ENCODE measurements around the gene DPF3. TPM values are rescaled to one million over a fixed set of nuclear protein-coding genes. Genes with fewer than 3 reads are reported as not detected.

Gene DPF3
- polyA plus RNA-seq, 1 experiment, result 3.6 TPM

- ChIA-PET CTCF (no interaction called here), POLR2A (no interaction called here)
- Histone ChIP-seq H3K27me3 (ENCODE audit: control insufficient read depth, insufficient read depth, low read length) (no peaks in the 10 kb centered on the region), H3K4me3 (ENCODE audit: low read depth, low read length) (no peak overlapping the region), H3K36me3 (ENCODE audit: control insufficient read depth, insufficient read depth, low read length) (no peaks in the 10 kb centered on the region)
- TF ChIP-seq, protein P1, sequence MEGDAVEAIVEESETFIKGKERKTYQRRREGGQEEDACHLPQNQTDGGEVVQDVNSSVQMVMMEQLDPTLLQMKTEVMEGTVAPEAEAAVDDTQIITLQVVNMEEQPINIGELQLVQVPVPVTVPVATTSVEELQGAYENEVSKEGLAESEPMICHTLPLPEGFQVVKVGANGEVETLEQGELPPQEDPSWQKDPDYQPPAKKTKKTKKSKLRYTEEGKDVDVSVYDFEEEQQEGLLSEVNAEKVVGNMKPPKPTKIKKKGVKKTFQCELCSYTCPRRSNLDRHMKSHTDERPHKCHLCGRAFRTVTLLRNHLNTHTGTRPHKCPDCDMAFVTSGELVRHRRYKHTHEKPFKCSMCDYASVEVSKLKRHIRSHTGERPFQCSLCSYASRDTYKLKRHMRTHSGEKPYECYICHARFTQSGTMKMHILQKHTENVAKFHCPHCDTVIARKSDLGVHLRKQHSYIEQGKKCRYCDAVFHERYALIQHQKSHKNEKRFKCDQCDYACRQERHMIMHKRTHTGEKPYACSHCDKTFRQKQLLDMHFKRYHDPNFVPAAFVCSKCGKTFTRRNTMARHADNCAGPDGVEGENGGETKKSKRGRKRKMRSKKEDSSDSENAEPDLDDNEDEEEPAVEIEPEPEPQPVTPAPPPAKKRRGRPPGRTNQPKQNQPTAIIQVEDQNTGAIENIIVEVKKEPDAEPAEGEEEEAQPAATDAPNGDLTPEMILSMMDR (IDR thresholded peaks at IDR 0.05; ENCODE audit: insufficient read depth, low read depth, low read length), result no peak
- no peak for DNase-seq (ENCODE audit: low read depth)
Observed at GRCh38 chr14:72852194-72852593, 41.7 kb downstream of the DPF3 start.

DNA sequence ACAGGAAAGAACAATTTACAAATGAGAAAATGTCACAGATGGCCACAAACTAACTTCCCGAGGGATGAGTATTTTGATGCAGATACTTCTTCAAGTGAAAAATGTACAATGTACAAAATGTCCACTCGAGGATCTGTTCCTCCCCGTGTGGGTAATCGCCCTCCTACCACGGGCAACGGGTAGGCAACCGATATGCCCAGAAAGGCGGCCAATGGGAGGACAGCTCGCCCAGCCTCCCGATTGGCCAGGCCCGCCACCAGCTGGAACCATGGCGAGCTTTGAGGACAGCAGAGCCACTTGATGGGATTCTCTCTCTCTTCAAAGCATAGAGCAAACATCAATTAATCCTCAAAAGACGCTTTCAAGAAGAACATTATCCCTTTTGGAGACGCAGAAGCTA is 42.3 kb downstream of the DPF3 start:
- no peak for DNase-seq (ENCODE audit: low read depth)
- ChIA-PET CTCF (no interaction called here), POLR2A (no interaction called here)
- Histone ChIP-seq H3K4me3 (ENCODE audit: low read depth, low read length) (no peak overlapping the region), H3K36me3 (ENCODE audit: control insufficient read depth, insufficient read depth, low read length) (no peaks in the 10 kb centered on the region), H3K27me3 (ENCODE audit: control insufficient read depth, insufficient read depth, low read length) (no peaks in the 10 kb centered on the region)
- TF ChIP-seq, protein P1 (IDR thresholded peaks at IDR 0.05; ENCODE audit: insufficient read depth, low read depth, low read length), result no peak

DNA sequence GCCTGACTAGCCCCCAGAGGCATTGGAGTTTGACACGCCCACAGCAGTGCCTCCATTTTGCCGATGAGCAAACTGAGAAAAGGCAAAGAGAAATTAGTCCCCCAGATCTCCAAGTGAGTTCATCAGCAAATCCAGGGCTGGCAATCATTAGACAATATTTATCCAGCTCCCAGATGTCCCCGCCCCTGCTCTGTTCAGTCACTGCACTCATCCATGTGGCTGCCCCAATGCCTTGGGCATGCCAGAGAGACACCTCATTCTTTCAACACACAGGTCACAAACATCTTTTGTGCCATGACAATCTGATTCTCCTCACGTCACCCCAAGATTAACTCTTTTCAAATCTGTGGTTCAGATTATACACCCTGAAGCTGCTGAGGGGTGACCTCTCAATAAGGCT is 43.5 kb downstream of the DPF3 start:
- H3K27me3 ChIP-seq (ENCODE audit: control insufficient read depth, insufficient read depth, low read length), result no peaks in the 10 kb centered on the region
- H3K4me3 ChIP-seq (ENCODE audit: low read depth, low read length), result no peak overlapping the region
- CTCF ChIA-PET, result interaction anchor here (0.7 kb wide), 1 partner anchor 76 kb away, joined by 3 read pairs; no protein-coding TSS in a partner anchor
- POLR2A ChIA-PET, result no interaction called here
- H3K36me3 ChIP-seq (ENCODE audit: control insufficient read depth, insufficient read depth, low read length), result no peaks in the 10 kb centered on the region
- TF ChIP-seq, protein P1 (IDR thresholded peaks at IDR 0.05; ENCODE audit: insufficient read depth, low read depth, low read length), result no peak
- no peak for DNase-seq (ENCODE audit: low read depth)

GRCh38 chr14:72849222-72849621 is 44.7 kb downstream of the DPF3 start:
- ChIA-PET POLR2A (no interaction called here), CTCF (no interaction called here)
- Histone ChIP-seq H3K27me3 (ENCODE audit: control insufficient read depth, insufficient read depth, low read length) (no peaks in the 10 kb centered on the region), H3K36me3 (ENCODE audit: control insufficient read depth, insufficient read depth, low read length) (no peaks in the 10 kb centered on the region), H3K4me3 (ENCODE audit: low read depth, low read length) (no peak overlapping the region)
- no peak for DNase-seq (ENCODE audit: low read depth)
- TF ChIP-seq, protein P1 (IDR thresholded peaks at IDR 0.05; ENCODE audit: insufficient read depth, low read depth, low read length), result no peak

DNA sequence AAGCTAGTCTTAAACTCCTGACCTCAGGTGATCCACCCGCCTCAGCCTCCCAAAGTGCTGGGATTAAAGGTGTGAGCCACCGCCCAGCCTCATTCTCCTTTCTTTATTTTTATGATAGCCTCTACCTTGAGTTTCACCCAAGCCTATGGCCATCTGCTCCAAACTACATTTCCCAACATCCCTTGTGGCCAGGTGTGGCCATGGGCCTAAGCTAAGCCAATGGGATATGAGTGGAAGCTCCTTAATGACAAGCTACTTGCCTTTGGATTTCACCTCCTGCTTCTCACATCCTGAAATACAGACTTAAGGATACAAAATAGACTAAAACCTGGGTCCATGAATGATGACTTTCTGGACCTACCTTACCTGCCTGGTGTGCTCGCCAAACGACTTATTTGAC is 46.2 kb downstream of the DPF3 start:
- no peak for DNase-seq (ENCODE audit: low read depth)
- no peak overlapping the region for H3K4me3 ChIP-seq (ENCODE audit: low read depth, low read length)
- TF ChIP-seq, protein P1 (IDR thresholded peaks at IDR 0.05; ENCODE audit: insufficient read depth, low read depth, low read length), result no peak
- no peaks in the 10 kb centered on the region for H3K27me3 ChIP-seq (ENCODE audit: control insufficient read depth, insufficient read depth, low read length)
- no peaks in the 10 kb centered on the region for H3K36me3 ChIP-seq (ENCODE audit: control insufficient read depth, insufficient read depth, low read length)
- POLR2A ChIA-PET, result no interaction called here
- CTCF ChIA-PET, result no interaction called here
